Measurements from ENCODE around the gene ATAT1. TPM values are rescaled to one million over a fixed set of nuclear protein-coding genes. Genes with fewer than 3 reads are reported as not detected.
A peak's percentile ranks its signal among the peaks of the same experiment; 100 is the strongest.

Gene ATAT1
- total and polyA plus RNA-seq, 9 of the 15 experiments (the other 6 are each of a cell fraction or from before 2014, with no cell fraction given) = 0.65 to 5.8 (median 1.6) TPM

DNA sequence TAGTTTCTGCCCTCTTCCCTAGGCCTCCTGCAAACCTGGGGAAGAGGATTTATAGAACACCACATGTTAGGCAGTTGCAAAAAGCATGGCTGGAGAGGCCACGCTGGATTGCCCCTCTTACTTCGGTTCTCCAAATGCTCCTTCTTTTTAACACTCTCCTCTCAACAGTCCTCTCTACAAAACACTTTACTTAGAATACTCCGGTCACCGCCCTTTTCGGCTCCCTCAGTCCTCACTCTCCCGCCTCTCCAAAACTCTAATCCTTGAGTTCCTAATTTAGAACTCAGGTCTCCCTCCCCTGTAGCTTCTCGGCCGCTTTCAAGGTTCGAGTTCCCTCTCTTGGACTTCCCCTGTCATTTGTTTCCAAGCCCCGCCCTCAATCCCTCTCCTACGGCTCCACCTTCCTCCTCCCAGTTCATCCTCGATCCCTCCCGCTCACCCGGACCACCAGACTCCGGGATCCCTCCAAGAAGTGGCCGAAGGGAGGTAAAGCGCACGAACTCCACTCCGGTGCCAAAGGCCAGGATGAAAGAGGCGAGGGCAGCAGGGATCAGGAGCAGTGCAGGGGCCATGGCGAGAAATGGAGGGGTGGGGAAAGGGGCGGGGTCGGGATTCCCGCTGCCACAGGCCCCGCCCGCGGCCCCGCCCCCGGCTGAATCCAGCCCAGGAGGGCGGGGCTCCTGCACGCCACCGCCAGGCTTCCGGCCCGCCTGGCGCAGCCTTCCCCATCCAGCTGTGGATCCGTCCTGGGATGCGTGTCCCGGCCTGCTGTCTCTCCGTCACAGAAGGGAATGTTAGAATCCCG, 63.9 kb downstream of the ATAT1 start, which contains the start of gene NRM (continued):
- TF ChIP-seq, protein P1, sequence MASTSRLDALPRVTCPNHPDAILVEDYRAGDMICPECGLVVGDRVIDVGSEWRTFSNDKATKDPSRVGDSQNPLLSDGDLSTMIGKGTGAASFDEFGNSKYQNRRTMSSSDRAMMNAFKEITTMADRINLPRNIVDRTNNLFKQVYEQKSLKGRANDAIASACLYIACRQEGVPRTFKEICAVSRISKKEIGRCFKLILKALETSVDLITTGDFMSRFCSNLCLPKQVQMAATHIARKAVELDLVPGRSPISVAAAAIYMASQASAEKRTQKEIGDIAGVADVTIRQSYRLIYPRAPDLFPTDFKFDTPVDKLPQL (IDR thresholded peaks at IDR 0.05; ENCODE audit: extremely low read depth, insufficient read length) = no peak
- TF ChIP-seq, protein P2, sequence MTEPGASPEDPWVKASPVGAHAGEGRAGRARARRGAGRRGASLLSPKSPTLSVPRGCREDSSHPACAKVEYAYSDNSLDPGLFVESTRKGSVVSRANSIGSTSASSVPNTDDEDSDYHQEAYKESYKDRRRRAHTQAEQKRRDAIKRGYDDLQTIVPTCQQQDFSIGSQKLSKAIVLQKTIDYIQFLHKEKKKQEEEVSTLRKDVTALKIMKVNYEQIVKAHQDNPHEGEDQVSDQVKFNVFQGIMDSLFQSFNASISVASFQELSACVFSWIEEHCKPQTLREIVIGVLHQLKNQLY (CRISPR knock-in tag; conservative IDR thresholded peaks at IDR 0.05) = 0 out of 4 replicates have a peak, but pooled peaks of 1 of the 2 experiments have one; percentile 36
- TF ChIP-seq ZNF263 (CRISPR knock-in tag; IDR thresholded peaks at IDR 0.05; ENCODE audit: borderline replicate concordance) (peak; percentile 84), ZNF239 (CRISPR knock-in tag; IDR thresholded peaks at IDR 0.05) (no peak), ZFX (CRISPR knock-in tag; IDR thresholded peaks at IDR 0.05) (peak; percentile 53), ZC3H4 (CRISPR knock-in tag; IDR thresholded peaks at IDR 0.05; ENCODE audit: borderline replicate concordance) (no peak), KAT2B (IDR thresholded peaks at IDR 0.05; ENCODE audit: low read depth, low read length) (no peak), SMARCA5 (IDR thresholded peaks at IDR 0.05) (no peak), SMARCC2 (IDR thresholded peaks at IDR 0.05; ENCODE audit: low read depth) (no peak), ZFPM2 (CRISPR knock-in tag; IDR thresholded peaks at IDR 0.05) (0 out of 2 replicates have a peak, but pooled peaks have one; percentile 73), HMG20B (CRISPR knock-in tag; IDR thresholded peaks at IDR 0.05) (no peak), ZNF140 (CRISPR knock-in tag; IDR thresholded peaks at IDR 0.05) (no peak), XRCC3 (IDR thresholded peaks at IDR 0.05) (no peak), KAT8 (IDR thresholded peaks at IDR 0.05; ENCODE audit: low read depth) (no peak)
- TF ChIP-seq, protein P3, sequence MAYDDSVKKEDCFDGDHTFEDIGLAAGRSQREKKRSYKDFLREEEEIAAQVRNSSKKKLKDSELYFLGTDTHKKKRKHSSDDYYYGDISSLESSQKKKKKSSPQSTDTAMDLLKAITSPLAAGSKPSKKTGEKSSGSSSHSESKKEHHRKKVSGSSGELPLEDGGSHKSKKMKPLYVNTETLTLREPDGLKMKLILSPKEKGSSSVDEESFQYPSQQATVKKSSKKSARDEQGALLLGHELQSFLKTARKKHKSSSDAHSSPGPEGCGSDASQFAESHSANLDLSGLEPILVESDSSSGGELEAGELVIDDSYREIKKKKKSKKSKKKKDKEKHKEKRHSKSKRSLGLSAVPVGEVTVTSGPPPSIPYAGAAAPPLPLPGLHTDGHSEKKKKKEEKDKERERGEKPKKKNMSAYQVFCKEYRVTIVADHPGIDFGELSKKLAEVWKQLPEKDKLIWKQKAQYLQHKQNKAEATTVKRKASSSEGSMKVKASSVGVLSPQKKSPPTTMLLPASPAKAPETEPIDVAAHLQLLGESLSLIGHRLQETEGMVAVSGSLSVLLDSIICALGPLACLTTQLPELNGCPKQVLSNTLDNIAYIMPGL (CRISPR knock-in tag; IDR thresholded peaks at IDR 0.05) = no peak
- TF ChIP-seq, protein P4, sequence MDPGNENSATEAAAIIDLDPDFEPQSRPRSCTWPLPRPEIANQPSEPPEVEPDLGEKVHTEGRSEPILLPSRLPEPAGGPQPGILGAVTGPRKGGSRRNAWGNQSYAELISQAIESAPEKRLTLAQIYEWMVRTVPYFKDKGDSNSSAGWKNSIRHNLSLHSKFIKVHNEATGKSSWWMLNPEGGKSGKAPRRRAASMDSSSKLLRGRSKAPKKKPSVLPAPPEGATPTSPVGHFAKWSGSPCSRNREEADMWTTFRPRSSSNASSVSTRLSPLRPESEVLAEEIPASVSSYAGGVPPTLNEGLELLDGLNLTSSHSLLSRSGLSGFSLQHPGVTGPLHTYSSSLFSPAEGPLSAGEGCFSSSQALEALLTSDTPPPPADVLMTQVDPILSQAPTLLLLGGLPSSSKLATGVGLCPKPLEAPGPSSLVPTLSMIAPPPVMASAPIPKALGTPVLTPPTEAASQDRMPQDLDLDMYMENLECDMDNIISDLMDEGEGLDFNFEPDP (CRISPR knock-in tag; IDR thresholded peaks at IDR 0.05) = no peak

All from K562 (cell line).